Fibroblast of peridontal ligament (primary cell): ENCODE data around the gene EBF4.
"Not testable (repeated sequence)": the region's sequence is repeated elsewhere in the genome, so short reads cannot be mapped to it uniquely, and the experiment has no call there.

ENCODE experiments used
- DNase-seq: peaks from one replicate; pipeline ENCODE4 v3.0.0-alpha.2; 2010; ENCODE audit errors: extremely low read depth

Gene EBF4

DNA sequence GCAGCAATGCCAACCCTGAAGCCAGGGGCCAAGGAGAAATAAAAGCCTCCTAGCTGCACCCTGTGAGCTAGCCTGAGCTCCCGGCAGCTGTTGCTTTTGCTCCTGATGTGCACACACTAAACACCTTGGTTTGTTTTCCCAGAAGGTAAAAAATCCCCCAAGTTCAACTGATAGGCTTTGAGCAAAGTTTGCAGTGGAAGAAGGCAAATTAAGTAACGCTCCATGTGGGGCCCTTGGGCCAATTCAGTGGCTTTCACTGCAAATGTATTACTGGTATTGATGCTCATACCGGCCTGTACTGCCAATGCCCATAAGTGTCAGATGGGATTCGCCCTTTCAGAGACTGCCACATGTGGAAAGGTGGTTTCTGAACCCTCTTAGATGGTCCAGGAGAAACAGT lies 19.1 kb upstream of the EBF4 start:
- no peak for DNase-seq

DNA sequence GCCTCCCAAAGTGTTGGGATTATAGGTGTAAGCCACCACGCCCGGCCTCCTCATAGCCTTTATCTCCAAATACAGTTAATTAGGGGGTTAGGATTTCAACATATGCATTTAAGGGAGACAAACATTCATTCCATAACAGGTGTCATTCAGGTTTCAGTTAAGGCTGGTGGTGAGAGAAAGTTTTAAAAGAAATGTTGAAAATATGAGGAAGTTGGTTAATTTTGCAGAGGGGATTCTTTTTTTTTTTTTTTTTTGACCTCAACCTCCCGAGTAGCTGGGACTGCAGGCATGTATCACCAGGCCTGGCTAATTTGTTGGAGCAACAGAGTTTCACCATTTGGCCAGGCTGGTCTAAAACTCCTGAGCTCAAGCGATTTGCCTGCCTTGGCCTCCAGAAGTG lies 12.5 kb upstream of the EBF4 start:
- no peak for DNase-seq

DNA sequence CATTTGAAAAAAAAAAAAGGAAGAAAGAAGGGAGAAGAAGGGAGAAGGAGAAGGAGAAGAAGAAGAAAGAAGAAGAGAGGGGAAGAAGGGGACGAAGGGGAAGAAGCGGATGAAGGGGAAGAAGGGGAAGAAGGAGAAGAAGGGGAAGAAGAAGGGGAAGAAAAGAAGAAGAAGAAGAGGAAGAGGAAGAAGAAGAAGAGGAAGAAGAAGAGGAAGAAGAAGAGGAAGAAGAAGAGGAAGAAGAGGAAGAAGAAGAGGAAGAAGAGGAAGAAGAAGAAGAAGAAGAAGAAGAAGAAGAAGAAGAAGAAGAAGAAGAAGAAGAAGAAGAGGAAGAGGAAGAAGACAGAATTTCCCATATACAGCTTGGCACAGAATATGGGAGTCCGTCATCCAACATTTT lies 10.5 kb upstream of the EBF4 start:
- not testable (repeated sequence) for DNase-seq

DNA sequence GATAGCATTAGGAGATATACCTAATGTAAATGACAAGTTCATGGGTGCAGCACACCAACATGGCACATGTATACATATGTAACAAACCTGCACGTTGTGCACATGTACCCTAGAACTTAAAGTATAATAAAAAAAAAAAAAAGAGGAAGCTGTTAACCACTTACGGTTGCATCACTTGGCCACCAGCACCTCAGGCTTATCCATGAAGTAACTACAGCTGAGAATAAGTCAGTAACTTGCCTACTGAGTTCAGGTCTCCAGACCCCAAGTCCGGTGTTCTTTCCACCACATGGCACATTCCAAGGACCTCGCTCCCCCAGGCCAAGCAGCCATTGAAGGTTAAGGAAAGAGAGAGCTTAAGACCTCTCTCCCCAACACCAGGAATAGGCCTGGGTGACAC lies 7.8 kb upstream of the EBF4 start:
- not testable (repeated sequence) for DNase-seq

DNA sequence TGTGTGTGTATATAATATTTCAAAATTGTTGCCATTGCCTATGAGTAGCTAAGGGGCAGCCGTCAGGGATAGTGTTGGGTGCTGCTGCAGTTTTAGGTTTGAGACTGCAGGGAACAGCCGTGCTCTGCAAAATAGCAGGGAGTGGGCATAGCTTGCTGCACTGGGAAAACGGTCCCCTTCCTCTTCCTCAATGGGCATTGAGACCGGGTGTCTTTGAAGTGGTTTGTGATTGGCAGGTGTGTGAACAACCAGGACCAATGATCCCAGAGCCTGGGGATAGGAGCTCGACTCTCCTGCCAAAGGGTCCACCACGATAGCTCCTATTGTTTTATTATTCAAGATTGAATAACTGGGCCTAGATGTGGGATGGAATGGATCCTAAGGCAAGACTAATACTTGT lies 5.1 kb upstream of the EBF4 start:
- DNase-seq, result no peak

DNA sequence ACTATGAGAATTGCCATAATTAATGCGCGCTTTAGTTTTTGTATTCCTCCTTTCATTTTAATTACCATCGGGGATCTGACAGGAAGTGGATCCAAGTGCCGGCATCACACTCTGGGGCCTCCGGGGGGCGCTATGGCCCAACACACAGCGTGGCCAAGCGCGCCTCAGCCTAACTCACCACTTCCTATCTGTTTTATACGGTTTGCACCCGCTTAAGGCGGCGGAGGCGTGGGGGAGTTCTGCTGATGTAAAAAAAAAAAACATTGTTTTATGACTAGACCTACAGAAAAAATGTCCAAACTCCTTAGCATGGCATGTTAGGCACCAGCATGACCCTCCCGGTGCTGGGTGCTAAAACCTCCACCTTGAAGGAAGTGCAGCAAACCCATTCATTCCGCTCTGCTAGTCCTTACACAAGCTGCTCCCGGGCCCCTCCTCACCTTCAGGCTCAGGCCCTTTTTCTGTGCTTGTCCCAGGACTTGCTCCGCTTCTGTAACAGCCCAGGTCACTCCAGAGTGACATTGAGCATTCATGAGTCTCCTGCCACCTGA lies 4.5 kb upstream of the EBF4 start:
- peak; percentile 6 for DNase-seq

DNA sequence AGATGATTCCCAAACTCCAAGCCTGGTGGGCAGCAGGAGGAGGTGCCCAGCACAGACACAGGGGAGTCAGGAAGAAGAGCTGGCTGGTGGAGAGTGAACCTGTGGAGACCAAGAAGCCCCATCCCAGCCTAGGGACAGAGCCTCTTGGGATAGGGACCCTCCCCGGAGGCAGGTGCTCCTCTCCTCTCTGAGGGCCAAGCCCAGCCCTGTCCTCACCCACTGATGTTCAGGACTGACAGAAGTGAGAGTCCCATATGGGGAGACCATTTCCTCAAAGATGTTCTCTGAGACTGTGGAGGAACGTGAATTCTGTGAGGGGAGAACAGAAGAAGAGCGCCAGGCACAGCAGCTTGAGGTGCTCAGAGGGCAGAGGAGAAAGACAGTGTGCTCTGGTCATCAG lies 2.4 kb upstream of the EBF4 start:
- no peak for DNase-seq

DNA sequence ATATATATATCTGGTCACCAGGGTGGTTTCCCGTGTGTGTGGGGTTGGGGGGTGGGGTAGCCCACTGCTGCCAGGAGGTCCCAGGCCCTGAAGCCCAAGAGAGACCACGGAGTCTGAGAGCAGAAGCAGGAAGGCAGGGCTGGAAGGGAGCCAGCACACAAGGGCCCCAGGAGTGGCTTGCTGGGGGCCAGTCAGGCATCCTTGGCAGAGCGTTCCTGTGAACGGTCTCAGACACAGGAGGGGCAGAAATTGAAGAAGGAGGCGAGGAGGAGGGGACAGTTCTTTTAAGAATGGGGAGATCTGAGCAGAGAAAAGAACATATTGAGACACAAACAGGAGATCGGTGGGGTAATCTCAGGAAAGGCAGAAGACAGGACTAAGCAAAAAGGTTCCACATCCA lies 1.9 kb upstream of the EBF4 start:
- DNase-seq, result no peak

DNA sequence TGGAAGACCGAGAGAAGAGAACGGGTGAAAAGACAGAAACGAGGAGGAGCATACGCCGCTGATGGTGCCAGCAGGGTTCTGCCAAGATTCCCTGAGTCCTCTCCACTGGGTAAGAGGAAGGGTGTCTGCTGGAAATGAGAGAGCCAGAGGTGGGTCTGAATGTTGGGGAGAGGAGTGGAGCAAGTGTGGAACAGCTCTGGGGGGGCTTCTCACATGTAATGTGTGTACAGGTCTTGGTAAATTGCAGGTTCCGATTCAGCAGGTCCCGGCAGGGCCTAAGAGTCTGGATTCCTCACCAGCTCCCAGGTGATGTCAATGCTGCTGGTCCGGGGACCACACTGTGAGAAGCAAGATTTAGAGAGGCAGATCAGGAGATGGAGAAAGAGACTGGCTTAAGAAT lies 1.5 kb upstream of the EBF4 start:
- DNase-seq, result no peak

DNA sequence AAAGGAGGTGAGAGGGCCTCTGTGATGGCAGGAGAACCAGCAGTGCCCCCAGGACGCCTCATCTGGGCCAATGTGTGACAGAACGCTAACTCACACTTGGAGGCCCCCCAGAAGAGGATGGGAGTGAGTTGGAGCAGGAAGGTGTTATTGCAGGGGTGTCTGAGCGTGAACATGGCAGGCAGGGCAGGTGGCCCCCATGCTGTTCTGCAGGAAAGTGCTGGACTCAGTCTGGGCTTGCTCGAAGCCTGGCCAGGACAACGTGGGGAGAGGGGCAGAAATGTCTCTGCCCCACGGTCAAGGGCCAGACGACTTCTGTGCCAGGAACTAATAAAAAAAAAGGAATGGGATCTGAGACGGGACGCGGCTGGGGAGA lies 931 bp upstream of the EBF4 start:
- DNase-seq, result no peak

DNA sequence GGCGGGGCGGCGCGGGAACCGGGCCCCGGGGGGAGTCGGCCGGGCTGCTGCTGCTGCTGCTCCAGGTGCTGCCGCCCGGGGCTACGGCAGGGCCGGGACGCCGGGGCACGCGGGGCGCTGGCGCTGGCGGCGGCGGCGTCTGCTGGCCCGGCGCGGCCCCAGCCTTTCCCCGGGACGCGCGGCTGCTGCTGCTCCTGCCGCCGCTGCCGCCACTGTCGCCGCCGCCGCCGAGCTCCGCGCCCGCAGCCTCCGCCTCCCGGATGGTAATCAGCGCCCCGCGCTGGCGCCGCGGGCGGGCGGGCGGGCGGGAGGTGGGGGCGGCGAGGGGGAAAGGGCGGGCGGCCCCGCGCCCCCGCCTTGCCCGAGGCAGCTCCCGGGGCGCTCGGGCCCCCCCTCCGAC lies 306 bp downstream of the EBF4 start:
- DNase-seq, result no peak

DNA sequence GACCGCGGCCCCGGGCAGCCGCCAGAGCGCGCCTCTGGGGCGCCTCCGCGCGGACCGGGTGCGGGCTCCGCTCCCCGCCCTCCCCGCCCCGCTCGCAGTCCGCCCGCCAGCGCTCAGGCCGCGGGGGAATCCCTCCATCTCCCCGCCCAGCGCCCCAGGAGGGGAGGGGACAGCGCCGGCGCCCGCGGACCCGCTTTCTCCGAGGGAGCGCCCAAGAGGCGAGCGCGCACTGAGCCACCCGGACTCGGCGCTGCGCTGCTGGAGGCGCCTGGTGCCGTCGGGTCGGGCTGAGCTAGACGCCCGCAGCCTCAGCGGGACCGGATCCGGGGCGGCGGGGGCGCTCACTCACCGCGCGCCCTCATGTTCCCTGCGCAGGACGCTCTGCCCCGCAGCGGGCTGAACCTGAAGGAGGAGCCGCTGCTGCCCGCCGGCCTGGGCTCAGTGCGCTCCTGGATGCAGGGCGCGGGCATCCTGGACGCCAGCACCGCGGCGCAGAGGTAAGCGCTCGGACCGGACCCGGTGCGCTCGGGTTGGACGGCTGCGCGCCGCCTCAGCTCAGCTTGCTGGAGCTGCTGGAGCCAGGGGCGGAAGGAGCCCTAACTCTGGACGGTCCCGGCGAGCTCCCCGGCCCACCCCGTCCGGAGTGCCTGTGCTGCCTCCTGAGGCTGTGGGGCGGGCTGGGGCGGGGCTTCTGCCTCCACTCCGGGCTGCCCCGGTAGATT lies 867 bp downstream of the EBF4 start:
- no peak for DNase-seq

DNA sequence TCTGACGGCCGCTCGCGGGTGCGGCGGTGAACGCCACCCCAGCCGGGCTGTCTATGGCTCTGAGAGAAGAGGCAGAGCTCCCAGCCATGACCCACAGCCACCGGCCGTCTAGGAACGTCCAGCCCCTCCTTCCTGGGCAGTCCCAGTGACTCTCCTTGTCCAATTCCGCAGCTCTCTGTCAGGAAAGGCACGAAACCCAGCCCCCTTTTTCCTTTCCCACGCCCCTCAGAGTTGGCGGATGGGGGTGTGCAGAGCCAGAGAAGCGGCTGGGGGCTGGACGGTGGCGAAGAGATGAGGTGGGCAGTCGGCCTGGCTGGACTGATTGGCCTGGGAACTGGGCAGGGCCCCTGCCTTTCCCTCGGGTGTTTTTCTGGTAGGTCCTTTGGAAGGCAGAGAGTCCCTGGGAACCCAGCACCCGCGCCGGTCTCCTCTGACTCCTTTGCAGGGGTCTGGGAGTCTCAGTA lies 1.5 kb downstream of the EBF4 start:
- no peak for DNase-seq

DNA sequence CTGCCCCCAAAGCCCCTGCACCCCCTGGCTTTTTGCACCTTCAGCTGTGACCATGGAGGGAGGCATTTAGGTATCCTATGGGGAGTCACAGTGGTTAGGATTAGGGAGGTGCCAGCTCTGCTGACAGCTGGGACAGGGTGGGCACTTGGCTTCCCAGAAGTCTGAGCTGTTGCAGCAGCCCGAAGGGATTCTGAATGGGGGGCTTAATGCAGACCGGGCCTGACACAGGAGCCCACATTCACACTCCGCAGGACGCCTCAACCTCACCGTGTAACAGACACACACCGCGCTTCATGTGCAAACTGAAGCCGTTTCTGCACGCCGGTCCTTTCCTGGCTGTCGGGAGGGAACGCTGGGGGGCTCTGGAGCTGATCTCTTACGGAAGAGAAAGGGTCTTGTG lies 1.9 kb downstream of the EBF4 start:
- DNase-seq, result no peak

DNA sequence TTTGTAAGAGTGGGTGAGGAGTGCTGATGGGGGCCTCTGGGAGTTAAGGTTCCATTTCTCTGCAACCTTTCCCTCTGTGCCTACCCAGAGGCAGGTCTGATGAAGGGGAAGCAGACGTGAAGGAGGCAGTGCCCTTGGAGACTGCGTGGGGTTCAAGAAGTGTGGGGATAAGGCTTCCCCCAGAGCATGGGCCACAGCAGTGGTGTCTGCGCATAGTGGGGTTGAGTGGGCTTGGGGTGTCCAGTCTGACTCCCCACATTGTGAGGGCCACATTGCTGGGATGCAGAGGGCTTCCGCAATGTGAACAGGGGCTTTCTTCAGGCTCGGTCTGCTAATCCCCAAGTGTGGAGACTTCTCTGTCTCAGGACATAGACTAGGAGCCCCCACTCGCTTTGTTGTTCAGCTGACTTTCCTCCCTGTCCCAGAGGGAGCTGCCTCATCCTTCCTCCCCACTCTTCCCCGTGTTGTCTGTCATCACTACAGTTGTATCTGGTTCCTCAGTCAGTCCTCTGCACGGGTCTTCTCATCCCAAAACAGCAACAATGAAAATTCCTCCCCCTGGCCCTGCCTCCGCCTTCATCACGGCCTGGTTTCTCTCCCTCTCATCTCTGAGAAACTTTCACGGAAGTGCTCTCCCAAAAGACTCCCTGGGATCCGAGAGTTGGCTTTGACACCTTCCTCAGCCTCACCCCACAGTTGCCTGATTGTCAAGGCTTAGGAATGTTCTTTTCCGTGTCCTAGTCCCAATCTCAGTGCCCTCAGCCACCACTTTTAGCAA lies 2.8 kb downstream of the EBF4 start:
- no peak for DNase-seq

DNA sequence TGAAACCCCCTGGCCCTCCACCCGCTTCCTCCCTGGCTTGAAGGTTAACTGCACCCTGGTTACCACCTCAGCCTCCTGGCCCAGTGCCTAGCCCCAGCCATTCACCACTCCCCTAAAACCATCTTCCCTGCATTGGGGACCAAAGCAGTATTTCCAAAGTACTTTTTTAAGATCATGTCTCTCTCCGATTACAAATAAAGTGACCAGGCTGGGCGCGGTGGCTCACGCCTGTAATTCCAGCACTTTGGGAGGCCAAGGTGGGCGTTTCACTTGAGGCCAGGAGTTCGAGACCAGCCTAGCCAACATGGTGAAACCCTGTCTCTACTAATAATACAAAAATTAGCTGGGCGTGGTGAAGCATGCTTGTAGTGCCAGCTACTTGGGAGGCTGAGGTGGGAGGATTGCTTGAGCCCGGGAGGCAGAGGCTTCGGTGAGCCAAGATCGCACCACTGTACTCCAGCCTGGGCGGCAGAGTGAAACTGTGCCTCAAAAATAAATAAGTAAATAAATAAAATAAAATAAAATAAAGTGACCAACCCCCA lies 3.5 kb downstream of the EBF4 start:
- not testable (repeated sequence) for DNase-seq

DNA sequence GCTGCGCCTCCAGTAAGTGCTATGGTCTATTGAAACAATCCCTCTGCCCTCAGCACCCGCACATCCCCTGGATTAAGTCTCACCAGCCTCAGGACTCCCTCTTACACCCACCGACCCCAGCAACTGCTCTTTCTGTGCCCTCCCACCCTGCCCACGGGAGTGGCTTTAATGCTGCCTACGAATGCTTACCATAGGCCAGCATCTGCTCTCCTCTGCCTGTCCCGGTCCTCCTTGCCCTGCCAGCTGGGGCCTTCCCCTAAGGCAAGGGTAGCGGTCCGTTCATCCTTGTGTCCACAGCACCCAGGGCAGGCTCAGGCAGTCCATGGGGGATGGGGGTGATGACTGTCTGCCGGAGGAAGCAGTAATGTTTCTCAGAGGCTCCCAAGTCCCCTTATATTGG lies 4.1 kb downstream of the EBF4 start:
- DNase-seq, result no peak

DNA sequence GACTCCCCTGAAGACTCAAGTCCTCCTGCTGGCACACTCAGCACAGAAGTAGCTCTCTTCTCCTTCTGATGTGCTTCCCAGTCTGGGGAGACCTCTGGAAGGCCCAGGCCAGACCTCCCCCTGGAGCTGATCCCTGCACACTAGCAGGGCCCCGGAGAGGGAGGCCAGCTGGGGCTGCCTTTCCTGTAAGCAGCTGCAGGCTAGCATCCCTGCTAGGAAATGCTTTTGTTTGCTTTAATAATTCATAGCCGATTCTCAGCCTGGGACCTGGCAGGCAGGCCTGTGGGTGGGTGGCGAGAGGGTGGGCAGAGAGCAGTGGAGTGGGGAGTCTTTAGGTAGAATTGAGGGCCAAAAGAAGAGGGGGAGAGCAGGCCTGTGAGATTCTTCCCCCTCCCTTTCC lies 5.2 kb downstream of the EBF4 start:
- no peak for DNase-seq

DNA sequence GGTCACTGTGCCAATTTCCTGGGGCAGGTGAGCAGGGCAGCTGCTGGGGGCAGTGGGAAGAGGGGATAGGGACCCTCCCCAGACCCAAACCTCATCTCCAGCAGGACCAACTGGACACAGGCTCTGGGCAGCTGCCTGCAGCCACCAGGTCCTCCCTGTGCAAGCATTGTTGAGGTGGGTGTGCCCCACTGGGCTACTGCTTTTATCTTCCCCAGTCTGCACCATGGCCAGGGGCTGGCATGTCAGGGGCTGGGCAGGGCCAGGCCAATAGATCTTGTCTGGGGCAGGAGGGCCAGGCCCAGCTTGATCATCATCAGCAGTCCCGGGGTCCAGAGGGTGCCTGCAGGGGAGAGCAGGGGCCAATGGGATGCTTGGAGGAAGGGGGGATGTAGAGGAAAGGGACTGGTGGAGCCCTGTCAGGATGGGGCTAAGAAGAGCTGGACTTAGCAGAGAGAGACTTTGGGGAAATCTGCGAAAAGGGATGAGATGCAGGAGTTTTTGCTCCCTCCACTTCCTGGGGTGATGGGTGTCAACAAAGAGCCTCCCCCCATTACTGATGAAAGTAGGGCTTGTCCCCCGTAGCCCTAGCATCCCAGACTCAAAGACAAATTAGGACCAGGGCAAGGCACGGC lies 5.7 kb downstream of the EBF4 start:
- no peak for DNase-seq

DNA sequence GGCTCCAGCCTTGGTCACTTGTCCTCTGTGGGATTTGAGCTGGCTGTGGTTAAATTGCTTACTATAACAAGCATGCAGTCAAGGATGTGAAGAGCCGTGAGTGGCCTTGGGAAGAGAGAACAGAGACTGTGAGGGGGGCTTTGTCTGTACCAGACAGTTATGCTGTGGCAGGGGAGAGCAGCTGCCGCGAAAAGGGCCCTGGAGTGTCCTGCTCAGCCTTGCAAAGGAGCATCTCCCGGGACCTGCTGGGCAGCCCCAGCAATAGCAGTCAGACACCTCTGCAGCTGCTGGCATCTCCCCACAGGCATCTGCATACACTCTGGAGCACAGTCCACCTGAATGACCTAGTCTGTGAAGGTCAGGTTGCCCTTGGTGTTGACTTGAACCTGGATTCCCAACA lies 6.3 kb downstream of the EBF4 start:
- DNase-seq, result no peak

DNA sequence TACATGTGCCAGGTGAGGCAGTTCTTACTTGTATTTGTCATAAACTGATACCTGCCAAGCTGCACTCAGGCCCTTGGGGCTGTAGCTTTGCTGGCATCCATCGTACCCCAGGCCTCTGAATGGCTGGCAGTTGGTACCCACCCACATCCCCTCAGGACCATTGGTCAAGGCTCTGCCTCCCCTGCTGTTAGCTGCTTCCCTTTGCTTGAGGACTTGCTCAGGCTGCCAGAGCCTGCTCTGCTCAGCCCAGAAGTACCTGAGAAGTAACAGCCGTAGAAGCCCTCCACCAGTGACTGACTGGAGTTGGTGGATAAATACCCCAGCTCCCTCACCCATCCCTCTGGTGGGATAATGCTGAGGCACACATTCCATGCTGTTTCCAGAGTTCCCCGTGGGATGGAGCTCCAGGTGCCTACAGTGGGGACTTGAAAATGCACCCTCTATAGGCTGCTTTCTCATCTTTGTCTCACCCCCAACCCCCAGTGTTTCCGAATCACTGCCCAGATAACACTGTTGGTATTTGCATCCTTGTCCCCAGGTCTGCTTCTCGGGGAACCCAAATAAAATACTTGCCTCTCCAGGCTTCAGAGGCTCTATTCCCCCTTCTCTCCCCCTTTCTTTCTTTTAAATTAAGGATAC lies 7.3 kb downstream of the EBF4 start:
- no peak for DNase-seq
